Choroid plexus epithelial cell (primary cell): ENCODE measurements around the gene HNRNPK.
A peak's percentile ranks its signal among the peaks of the same experiment; 100 is the strongest.
"Not testable (repeated sequence)": the region's sequence is repeated elsewhere in the genome, so short reads cannot be mapped to it uniquely, and the experiment has no call there.

Experiments used
- DNase-seq: peaks from one replicate; pipeline ENCODE4 v3.0.0-alpha.2; 2010; ENCODE audit warnings: low read depth
- H3K4me3 ChIP-seq: 2 replicates; pipeline ENCODE4 v1.5.1; 2011; ENCODE audit warnings: low read depth, mild to moderate bottlenecking, control low read depth, low read length, moderate library complexity
- CTCF ChIP-seq: conservative IDR thresholded peaks from 2 replicates; pipeline ENCODE4 v1.5.1; 2011; ENCODE audit warnings: low read depth, mild to moderate bottlenecking, control low read depth, inconsistent platforms, low read length, moderate library complexity

The HNRNPK gene

GRCh38 chr9:83956436-83957247 lies 23.4 kb downstream of the HNRNPK start:
- peak overlapping the region; percentile 78 for H3K4me3 ChIP-seq
- TF ChIP-seq CTCF: no peak
- peak; percentile 55 for DNase-seq

- TF ChIP-seq CTCF: no peak
- H3K4me3 ChIP-seq: peak overlapping the region; percentile 78
- DNase-seq: no peak
Observed at GRCh38 chr9:83956086-83956435, 24.0 kb downstream of the HNRNPK start.

GRCh38 chr9:83948096-83948495 lies 31.9 kb downstream of the HNRNPK start:
- H3K4me3 ChIP-seq, DNase-seq: not testable (repeated sequence)

GRCh38 chr9:83940590-83941303 lies 39.3 kb downstream of the HNRNPK start:
- no peak for DNase-seq
- no peak for TF ChIP-seq CTCF
- no peak overlapping the region for H3K4me3 ChIP-seq

GRCh38 chr9:83937861-83938455 lies 42.1 kb downstream of the HNRNPK start:
- DNase-seq: peak; percentile 81
- peak; percentile 68 for TF ChIP-seq CTCF
- H3K4me3 ChIP-seq: no peak overlapping the region

GRCh38 chr9:83936523-83936922 lies 43.5 kb downstream of the HNRNPK start:
- peak; percentile 19 for DNase-seq
- TF ChIP-seq CTCF: no peak
- no peak overlapping the region for H3K4me3 ChIP-seq

GRCh38 chr9:83935276-83935935 lies 44.6 kb downstream of the HNRNPK start:
- H3K4me3 ChIP-seq: no peak overlapping the region
- no peak for TF ChIP-seq CTCF
- DNase-seq: peak; percentile 90
